Stimulated activated CD4-positive, alpha-beta T cell treated with anti-CD3 and anti-CD28 coated beads, Interleukin-15, amount 100 ng/mL, for 1 hour (primary cell): Measurements from ENCODE around the gene CTNS.

Experiments used
- DNase-seq, 2 donors: peaks; one replicate each; pipeline ENCODE4 v3.0.0-alpha.2; 2020; ENCODE audit warnings: low read depth in 1 of 2, low spot score in 1 of 2

The CTNS gene

DNA sequence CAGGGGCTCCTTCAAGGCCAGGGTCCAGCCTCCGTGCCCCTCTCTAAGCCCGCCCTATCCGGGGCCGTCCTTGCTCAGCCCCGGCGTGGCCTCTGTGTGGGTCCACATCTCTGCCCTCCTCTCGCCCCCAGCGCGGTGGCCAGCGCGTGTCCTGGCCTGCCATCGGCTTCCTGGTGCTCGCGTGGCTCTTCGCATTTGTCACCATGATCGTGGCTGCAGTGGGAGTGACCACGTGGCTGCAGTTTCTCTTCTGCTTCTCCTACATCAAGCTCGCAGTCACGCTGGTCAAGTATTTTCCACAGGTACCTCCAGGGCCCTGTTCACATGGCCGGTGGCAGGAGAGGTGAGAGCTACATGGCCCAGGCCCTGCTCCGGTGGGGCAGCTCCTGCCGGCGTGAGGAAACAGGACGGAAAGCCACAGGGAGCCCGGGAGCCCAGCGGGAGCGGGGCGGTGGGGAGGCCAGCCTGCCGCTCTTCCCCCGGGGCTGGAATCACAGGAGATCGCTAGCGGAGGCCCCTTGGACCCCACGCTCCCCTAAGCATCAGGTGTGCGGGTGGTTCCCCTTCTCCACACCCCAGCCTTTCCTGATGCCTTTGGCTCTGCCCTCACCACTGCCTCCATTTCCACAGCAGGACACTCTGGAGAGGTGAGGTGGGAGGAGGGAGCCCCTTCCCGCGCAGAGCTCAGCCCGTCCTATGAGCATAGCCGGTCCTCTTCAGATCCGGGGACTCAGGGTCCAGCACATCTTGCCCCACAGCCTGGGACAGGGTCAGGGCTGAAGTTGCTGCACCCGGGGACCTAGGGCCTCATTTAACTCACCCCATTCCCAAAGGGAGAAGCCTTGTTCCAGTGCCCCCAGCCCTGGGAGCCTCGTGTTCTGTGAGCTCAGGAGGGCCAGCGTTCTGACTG lies 21.6 kb downstream of the CTNS start:
- no peak for DNase-seq

DNA sequence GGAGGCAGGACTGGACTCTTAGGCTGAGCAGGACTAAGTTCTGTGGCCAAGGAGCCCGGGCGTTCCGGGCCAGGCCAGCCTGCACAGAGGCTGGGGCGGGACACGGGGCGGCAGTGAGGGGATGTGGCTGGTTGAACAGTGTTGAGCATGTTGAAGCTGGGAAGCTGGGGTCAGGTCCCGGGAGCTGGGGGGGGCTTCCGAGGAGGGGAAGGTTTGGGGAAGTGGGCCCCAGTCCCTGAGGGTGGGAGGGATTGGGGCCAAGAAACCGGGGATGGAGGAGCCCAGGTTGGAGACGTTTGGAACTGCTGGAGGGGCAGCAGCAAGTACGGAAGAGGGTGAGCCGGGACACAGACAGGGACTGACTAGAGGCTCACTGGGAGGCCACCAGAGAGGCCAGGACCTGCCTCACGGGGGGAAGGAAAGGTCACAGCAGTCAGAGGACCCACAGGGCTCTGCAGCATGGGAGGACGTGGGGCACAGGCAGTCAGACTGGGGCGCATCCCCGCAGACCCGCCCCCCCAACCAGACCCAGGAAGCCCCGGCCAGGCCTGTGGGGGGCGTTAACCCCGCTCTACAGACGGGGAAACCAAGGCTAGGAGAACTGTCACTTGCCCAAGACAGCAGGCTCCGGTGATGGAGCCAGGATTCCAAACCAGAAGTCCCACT lies 22.4 kb downstream of the CTNS start:
- no peak for DNase-seq

DNA sequence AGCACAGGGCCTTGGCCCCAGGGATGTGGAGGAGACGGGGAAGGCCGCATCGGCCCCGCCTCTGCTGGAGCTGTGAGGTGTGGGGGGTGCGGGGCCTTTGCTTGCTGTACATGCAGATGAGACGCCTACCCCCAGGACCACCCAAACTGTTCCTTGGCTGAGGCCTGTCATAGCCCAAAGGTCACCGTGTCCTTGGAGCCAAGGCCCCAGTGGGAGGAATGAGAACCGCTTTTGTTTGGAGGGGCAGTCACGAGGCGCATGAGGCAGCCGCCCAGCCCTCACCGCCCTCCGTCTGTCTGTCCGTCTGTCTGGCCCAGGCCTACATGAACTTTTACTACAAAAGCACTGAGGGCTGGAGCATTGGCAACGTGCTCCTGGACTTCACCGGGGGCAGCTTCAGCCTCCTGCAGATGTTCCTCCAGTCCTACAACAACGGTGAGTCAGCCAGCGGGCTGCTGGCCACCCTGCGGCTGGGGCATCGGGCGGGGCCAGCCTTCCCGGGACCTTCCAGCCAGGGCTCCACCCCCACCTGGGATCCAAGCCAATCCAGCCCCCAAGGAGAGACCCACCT lies 23.1 kb downstream of the CTNS start:
- DNase-seq, result no peak

DNA sequence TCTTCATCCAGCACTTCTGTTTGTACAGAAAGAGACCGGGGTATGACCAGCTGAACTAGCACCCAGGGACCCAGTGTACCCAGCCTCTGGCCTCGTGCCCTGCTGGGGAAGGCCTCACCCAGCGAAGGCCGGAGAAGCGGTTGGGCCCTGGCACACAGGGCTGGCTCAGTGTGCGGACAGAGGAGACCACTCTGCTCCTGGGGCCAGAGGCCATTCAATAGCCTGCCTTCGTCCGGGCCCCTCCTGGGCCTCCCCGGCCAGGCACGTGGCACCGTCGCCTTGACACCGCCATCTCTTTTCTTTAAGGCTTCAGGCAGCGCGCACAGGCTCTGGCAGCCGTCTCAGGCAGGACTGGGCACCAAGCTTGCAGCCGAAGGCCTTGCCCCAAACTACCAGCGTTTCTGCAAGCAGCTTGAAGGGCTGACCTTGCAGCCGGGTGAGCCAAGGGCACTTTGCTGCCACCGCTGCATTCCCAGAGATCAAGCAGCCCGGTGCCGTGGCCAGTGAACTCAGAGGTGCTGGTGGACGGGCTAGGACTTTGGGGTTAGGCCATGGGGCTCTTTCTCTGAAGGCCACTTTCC lies 23.8 kb downstream of the CTNS start:
- no peak for DNase-seq

DNA sequence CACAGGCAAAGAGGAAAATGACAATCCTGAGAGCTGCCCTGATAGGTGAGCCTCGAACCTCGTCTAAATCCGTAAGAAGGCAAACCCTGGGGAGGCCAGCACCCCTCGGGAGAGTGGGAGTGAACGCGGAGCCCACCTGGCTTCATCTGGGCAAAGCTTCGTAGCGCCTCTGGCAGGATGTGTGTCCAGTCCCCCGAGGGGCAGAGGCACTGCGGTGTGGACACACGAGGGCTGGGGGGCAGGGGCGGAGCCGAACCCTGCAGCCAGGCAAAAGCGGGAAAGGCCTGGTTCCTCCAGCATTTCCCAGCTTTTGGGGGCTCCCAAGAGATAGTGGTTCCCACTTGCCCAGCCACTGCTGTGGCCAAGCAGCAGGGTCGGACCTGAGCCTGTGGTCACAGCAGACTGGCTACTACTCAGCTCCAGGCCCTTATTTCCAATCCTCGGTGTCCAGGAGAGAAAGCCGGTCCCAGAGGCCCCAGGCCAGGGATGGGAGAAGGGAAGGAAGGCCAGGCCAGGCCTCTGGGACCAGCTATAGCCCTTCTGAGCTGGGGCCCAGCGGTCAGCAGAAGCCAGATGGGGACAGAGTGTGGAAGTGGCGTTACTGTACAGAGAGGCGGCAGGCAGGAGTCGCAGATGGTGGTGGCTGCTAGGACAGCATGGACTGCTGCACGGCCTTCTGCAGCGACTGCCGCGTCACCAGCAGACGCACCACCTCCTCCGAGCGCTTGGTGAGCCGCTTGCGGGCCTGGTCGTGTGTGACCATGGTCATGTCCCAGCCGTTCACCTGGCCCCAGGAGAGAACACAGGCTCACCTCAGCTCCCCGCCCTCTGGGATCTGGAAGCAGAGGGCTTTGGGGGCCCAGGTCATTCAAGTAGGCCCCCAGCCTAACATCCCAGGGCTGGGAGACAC lies 26.8 kb downstream of the CTNS start:
- DNase-seq, result no peak

DNA sequence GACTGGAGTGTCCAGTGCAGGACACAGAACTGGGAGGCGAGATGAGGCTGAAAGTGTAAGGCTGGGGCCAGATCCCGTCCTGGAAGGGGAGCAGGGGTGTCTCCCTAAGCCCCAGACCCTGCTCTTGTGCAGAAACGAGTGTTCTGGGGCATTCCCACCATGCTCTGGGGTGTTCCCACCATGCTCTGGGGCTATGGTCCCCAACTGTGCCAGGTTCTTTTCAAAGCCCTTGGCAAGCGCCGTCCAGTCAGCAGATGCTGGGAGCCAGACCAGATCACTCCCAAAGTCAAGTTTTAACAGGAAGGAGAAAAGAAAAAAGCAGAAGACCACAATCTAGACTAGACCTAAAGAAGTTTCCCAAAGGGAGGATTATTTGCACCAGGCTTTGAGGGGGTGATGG lies 29.3 kb downstream of the CTNS start:
- no peak for DNase-seq

DNA sequence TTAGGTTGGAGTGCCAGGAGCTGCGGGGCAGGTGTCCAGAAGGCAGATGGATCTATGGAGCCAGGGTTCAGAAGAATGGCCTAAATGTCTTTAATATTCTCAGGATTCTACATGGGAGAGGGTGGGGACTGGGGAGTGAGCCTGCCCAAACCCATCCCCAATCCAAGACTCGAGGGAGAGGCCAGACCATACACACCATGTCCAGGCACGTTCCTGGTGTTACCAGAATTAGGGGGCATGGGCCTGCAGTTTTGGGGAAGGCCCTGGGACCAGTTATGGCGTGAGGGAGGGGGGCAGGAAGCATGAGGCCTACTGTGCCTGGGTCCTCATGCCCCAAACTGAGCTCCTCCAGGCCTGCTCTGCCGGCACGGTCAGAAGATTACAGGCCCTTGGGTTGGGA lies 30.0 kb downstream of the CTNS start:
- no peak for DNase-seq

DNA sequence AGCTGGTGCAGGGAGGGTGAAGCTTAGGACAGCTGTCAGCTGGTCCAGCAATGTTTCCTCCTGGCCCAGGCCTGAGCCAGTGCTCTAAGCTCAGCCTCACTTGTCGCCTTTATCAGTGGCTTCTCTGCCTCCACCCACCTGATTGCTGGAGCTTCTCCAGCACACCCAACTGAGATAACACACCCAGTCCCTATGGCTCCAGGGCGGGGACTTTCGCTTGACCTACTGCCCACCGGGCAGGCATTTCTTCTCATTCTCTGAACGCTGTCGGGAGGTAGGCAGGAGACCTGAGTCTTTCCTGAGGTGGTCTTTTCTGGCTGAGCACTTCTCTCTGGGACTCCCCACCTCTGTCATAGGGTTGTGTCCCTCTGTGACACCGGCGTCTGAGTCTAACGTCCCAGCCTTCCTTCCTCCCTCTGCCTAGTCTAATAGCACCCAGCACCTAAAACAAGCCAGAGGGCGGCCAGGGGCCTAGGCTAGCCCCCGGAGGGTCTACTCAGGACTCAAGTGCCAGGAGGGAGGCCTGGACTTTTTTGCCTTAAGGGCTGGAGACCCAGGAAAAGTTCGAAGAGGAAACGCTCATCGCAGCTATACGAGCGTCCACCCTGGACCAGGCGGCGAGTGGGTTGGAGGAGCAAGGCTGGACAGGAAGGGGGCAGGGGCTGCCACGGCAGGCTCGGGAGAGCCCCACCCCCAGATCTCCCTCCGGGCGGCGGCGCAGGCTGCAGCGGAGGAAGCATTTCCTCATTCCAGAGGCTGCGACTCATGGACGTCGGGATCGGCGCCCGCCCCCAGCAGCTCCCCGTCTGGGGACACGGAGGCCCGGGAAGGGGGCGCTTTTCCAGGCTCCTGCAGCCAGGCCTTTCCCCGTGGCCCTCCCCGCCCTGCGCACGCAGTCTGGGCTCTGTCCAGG lies 31.1 kb downstream of the CTNS start:
- no peak for DNase-seq

DNA sequence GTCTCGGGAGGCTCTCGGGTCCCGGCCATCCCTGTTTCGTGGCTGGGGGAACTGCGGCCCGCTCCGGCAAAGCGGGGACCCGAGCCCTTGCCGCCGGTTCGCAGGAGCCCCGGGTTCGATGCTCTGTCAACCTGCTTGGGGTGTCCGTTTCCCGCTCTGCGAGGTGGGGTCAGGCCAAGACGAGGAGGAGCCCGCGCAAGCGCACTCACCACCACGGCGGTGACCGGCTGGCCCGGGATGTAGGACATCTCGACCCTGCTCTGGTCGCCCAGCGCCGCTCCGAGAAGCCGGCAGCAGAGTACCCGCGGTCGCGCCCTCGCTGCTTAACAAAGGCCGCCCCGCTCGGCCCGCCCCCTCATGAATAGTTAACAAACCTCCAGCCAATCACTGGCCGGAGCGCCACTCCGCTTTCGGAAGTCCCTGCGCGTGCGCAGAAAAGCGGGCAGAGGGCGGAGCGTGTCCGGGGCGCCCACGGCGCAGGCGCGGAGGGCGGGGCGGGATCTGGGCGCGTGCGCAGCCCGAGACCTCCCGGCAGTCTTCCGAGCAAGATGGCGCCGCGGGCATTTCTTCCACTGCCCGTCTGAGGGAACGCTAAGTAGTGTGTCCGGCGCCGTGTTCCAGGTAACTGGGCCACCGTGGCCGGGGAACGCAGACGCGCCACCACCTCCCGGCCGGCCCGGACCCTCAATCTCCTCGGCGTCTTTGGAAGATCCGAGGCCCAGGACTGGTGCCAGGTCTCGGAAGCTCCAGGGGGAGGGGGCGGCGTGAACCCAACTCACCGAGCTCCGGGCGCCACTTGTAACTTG lies 31.9 kb downstream of the CTNS start, which contains the start of the genes EMC6 and TAX1BP3:
EMC6 (plus strand) TSS at position 534 of the 806 bp plus-strand sequence. CDS start 335 bp downstream, outside the sequence.
TAX1BP3 (minus strand) TSS at position 300 of the 806 bp plus-strand sequence; CDS start at position 248, 52 bp downstream.
- peak; percentile 99 for DNase-seq

DNA sequence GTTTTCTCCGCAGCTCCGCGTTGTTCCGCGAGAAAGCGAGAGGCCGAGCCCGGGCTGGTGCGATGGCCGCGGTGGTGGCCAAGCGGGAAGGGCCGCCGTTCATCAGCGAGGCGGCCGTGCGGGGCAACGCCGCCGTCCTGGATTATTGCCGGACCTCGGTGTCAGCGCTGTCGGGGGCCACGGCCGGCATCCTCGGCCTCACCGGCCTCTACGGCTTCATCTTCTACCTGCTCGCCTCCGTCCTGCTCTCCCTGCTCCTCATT lies 32.5 kb downstream of the CTNS start:
- no peak for DNase-seq

DNA sequence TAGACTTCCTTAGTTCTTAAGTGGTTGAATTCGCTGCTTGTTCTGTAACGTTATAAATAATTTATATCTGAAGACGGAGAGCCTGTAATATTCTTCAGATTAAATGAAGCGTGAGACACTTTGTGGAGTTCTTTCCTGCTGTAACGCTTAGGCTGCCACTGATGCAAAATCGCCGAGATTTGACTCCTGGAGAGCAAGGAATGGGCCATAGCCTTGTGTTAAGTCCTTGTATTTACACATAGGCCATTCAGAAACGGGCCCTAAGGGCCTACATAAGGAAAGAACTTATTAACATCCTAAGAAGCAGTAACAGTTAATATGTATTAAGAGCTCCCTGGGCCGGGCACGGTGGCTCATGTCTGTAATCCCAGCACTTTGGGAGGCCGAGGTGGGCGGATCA lies 33.0 kb downstream of the CTNS start:
- DNase-seq, result no peak

DNA sequence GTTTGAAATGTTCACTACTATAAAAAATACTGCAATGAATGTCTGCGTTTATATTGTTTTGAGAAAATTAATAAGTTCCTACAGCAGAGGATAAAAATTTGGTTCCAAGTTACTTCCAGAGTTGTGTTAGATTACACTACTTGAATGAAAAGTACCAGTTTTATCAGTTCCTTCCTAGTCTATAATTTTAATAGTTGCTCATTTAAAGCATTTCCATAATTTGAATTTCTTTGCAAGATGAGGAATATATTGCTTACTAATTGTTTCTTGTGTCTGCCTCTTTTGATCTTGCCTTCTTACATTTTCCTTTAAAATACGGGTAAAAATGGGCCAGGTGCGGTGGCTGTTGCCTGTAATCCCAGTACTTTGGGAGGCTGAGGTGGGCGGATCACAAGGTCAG lies 36.0 kb downstream of the CTNS start:
- no peak for DNase-seq

DNA sequence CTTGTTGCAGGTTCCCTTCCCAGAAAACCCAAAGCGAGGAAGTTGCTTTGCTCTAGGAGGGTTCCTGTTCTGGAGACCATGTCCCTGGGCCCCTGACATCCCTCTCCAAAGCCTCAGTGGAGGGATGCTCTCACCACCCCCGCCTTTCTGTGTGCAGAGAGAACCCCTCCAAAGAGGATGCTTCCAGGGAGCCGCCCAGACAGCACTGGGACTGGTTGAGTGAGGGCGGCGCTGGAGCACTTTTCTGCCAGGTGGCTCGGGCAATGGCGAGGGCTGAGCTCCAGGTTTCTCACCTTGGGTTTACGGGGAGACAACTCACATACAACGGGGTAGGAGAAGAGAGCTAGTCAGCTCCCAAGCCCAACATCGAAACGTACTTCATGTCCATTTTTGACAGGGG lies 39.3 kb downstream of the CTNS start:
- no peak for DNase-seq

DNA sequence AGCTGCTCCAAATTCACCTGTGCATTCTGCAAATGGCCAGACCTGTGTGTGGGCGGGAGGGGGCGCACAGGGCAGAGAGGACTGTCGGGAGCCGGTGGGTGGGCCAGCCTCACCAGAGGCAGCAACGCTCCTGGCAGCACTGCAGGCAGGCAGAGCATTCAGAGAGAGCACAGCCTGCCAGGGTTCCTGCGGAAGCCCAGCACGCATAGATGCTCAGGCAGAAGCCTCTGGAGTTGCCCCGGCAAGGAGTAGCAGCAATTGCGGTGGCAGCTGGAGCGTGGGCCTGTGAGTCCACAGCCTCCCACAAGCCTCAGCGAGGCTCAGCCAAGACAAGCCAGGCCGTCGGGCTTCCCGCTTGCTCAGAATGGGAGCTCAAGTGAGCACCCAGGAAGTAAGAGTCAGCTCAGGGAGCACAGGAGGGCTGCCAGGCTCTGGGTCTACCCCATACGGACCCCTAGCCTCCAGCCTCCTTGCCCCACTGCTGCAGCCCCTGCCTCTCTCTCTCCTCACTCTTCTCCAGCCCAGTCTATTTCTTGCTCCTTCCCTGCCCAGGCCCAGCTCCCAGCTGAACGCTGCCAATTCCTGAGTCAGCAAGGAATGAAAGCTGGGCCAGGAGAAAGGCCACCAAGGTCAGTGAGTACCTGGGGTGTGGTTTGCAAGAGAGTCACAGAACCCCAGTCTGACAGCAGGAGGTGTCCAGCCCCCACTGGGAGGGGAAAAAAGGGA lies 41.7 kb downstream of the CTNS start:
- no peak for DNase-seq

DNA sequence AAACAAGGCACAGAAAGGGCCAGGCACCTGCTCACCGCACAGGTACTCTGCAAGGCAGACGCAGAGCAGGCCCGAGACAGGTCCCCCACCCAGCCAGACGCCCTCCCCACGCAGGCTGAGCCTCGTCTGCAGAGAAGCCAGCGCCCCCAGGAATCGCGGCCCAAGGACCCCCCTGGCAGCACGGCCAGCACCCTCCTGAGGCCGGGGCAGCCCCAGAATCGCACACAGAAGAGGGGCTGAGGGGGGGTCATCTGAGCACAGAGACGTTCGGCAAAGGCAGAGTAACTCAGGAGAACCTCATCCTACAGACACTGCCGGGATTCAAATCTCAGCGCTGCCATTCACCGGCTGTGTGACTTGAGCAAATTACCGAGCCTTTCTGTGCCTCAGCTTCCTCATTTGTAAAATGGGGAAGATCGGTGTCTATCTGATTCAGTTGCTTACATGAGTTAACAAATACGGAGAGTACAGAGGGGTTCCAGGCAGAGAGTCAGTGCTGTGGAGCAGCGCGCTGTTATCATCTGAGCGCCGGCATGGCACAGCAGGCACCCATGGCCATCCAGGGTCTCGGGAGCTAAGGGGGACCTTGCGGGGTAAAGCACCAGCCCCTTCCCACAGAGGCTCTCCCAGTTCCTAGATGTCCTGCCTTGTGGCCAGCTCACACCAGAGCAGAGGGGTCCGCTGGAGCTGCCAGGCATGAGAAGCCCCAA lies 42.4 kb downstream of the CTNS start:
- DNase-seq, result no peak

DNA sequence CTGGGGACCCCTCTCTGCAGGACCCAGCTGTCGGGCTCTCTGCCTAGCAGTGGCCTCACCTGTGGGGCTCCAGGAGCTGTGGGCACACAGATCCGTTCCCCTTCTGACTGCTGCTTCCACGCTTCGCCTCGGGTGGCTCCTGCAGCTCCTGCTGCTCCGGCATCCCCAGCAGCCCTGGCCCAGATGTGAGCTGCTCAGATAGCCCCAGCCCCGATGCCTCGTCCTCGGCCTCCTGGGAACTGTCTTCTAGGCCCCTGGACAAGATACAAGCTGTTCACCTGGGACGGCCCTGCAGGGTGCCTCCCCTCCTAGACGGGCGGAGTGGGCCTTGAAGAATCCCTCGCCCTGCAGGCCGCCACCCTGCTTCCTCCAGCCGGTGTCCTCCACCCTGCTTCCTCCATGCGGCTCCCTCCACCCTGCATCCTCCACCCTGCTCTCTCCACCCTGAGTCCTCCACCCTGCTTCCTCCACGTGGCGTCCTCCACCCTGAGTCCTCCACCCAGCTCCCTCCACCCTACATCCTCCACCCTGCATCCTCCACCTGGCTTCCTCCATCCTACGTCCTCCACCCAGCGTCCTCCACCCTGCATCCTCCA lies 43.1 kb downstream of the CTNS start:
- DNase-seq, result no peak

DNA sequence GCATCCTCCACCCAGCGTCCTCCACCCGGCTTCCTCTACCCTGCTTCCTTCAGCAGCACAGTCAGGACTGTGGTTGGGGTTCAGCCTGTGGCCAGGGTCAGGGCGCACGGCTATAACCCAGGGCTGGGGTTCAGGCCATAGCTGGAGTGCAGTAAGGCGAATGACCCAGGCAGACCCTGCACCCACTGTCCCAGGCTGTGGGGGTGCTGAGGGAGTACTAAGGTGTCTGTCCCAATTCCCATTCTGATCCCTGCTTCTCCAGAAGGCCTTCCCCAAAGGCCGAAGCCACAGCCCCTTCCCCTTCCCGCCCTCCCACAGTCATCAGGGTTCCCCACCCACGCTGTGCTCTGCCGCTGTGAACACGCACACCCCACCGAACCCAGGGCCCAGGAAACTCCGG lies 44.5 kb downstream of the CTNS start:
- DNase-seq, result no peak
